Muscle of leg (tissue), 11 donors: Measurements from ENCODE around the gene TMC2. TPM values are rescaled to one million over a fixed set of nuclear protein-coding genes. Genes with fewer than 3 reads are reported as not detected.
"Not testable (repeated sequence)": the region's sequence is repeated elsewhere in the genome, so short reads cannot be mapped to it uniquely, and the experiment has no call there.

Experiments
- DNase-seq: peaks from one replicate; pipeline ENCODE4 v3.0.0; 2013
- H3K27ac ChIP-seq: one replicate; pipeline ENCODE4 v1.5.1; 2013; ENCODE audit warnings: mild to moderate bottlenecking, low read length, control low read depth
- H3K27me3 ChIP-seq: one replicate; pipeline ENCODE4 v1.6.1; 2013; ENCODE audit warnings: low read length; ENCODE audit not compliant: control insufficient read depth, insufficient read depth
- H3K36me3 ChIP-seq: one replicate; pipeline ENCODE4 v1.6.1; 2013; ENCODE audit warnings: low read length; ENCODE audit not compliant: control insufficient read depth, insufficient read depth
- H3K4me1 ChIP-seq: one replicate; pipeline ENCODE4 v1.6.1; 2013; ENCODE audit warnings: low read length; ENCODE audit not compliant: control insufficient read depth, insufficient read depth
- H3K4me3 ChIP-seq: one replicate; pipeline ENCODE4 v1.5.1; 2013; ENCODE audit warnings: low read length, control low read depth
- H3K9me3 ChIP-seq: replicated peaks from 2 replicates; pipeline ENCODE4 v1.6.1; 2013; ENCODE audit warnings: low read depth, low read length; ENCODE audit not compliant: control insufficient read depth
- WGBS: methylation state at CpG from one replicate; pipeline ENCODE4 v1.1.5; 2013; ENCODE audit warnings: missing lambda C conversion rate; ENCODE audit not compliant: insufficient coverage; 5-methylcytosine and 5-hydroxymethylcytosine counted together
- polyA plus RNA-seq, 8 donors: library from polyadenylated mRNA; unstranded; fragments of 120-200 nt; gene quantifications; one replicate each; pipeline versions ENCODE4 v1.2.1 to v1.2.3, GENCODE V29; 2013; ENCODE audit warnings: inconsistent platforms in 1 of 8, low replicate concordance in 1 of 8; ENCODE audit not compliant: insufficient read length in 8 of 8, insufficient read depth in 1 of 8
- total RNA-seq: library from RNA; stranded (reverse); fragments of 120-200 nt; gene quantifications from one replicate; pipeline ENCODE4 v1.2.4, GENCODE V29; 2013

TMC2 gene
- total and polyA plus RNA-seq, 9 donors = 0.02 to 0.16 (median 0.07) TPM; not detected in 3

DNA sequence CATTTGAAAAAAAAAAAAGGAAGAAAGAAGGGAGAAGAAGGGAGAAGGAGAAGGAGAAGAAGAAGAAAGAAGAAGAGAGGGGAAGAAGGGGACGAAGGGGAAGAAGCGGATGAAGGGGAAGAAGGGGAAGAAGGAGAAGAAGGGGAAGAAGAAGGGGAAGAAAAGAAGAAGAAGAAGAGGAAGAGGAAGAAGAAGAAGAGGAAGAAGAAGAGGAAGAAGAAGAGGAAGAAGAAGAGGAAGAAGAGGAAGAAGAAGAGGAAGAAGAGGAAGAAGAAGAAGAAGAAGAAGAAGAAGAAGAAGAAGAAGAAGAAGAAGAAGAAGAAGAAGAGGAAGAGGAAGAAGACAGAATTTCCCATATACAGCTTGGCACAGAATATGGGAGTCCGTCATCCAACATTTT, 145.7 kb downstream of the TMC2 start:
- H3K36me3 ChIP-seq, H3K27ac ChIP-seq, DNase-seq, H3K4me3 ChIP-seq, H3K9me3 ChIP-seq, H3K4me1 ChIP-seq: not testable (repeated sequence)
- peaks cover 15% of the 10 kb centered on the region for H3K27me3 ChIP-seq
- WGBS = 93% methylated on average over 2 of the region's 3 CpGs

DNA sequence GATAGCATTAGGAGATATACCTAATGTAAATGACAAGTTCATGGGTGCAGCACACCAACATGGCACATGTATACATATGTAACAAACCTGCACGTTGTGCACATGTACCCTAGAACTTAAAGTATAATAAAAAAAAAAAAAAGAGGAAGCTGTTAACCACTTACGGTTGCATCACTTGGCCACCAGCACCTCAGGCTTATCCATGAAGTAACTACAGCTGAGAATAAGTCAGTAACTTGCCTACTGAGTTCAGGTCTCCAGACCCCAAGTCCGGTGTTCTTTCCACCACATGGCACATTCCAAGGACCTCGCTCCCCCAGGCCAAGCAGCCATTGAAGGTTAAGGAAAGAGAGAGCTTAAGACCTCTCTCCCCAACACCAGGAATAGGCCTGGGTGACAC, 148.4 kb downstream of the TMC2 start:
- H3K9me3 ChIP-seq, H3K27ac ChIP-seq, DNase-seq, H3K36me3 ChIP-seq, H3K4me3 ChIP-seq, H3K4me1 ChIP-seq: not testable (repeated sequence)
- WGBS = no CpG with 5 or more reads among the region's 4 CpGs
- peaks cover 38% of the 10 kb centered on the region for H3K27me3 ChIP-seq

DNA sequence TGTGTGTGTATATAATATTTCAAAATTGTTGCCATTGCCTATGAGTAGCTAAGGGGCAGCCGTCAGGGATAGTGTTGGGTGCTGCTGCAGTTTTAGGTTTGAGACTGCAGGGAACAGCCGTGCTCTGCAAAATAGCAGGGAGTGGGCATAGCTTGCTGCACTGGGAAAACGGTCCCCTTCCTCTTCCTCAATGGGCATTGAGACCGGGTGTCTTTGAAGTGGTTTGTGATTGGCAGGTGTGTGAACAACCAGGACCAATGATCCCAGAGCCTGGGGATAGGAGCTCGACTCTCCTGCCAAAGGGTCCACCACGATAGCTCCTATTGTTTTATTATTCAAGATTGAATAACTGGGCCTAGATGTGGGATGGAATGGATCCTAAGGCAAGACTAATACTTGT, 151.1 kb downstream of the TMC2 start:
- Histone ChIP-seq H3K27ac (no peak overlapping the region), H3K36me3 (no peaks in the 10 kb centered on the region), H3K4me1 (peaks cover 6% of the 10 kb centered on the region), H3K27me3 (peaks cover 59% of the 10 kb centered on the region), H3K9me3 (no peaks in the 10 kb centered on the region), H3K4me3 (no peak overlapping the region)
- DNase-seq = no peak
- WGBS = 32% methylated on average over 4 of the region's 6 CpGs

DNA sequence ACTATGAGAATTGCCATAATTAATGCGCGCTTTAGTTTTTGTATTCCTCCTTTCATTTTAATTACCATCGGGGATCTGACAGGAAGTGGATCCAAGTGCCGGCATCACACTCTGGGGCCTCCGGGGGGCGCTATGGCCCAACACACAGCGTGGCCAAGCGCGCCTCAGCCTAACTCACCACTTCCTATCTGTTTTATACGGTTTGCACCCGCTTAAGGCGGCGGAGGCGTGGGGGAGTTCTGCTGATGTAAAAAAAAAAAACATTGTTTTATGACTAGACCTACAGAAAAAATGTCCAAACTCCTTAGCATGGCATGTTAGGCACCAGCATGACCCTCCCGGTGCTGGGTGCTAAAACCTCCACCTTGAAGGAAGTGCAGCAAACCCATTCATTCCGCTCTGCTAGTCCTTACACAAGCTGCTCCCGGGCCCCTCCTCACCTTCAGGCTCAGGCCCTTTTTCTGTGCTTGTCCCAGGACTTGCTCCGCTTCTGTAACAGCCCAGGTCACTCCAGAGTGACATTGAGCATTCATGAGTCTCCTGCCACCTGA, 151.7 kb downstream of the TMC2 start:
- Histone ChIP-seq H3K27ac (no peak overlapping the region), H3K4me3 (no peak overlapping the region), H3K9me3 (no peaks in the 10 kb centered on the region), H3K27me3 (peaks cover 59% of the 10 kb centered on the region), H3K4me1 (peaks cover 6% of the 10 kb centered on the region), H3K36me3 (no peaks in the 10 kb centered on the region)
- 12% methylated on average over 11 of the region's 18 CpGs for WGBS
- DNase-seq = peak; percentile 43

DNA sequence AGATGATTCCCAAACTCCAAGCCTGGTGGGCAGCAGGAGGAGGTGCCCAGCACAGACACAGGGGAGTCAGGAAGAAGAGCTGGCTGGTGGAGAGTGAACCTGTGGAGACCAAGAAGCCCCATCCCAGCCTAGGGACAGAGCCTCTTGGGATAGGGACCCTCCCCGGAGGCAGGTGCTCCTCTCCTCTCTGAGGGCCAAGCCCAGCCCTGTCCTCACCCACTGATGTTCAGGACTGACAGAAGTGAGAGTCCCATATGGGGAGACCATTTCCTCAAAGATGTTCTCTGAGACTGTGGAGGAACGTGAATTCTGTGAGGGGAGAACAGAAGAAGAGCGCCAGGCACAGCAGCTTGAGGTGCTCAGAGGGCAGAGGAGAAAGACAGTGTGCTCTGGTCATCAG, 153.8 kb downstream of the TMC2 start:
- WGBS = 67% methylated on average over 2 of the region's 3 CpGs
- no peak overlapping the region for H3K4me3 ChIP-seq
- H3K9me3 ChIP-seq = no peaks in the 10 kb centered on the region
- H3K36me3 ChIP-seq = no peaks in the 10 kb centered on the region
- H3K4me1 ChIP-seq = peaks cover 8% of the 10 kb centered on the region
- H3K27ac ChIP-seq = no peak overlapping the region
- H3K27me3 ChIP-seq = peaks cover 75% of the 10 kb centered on the region
- DNase-seq = no peak

DNA sequence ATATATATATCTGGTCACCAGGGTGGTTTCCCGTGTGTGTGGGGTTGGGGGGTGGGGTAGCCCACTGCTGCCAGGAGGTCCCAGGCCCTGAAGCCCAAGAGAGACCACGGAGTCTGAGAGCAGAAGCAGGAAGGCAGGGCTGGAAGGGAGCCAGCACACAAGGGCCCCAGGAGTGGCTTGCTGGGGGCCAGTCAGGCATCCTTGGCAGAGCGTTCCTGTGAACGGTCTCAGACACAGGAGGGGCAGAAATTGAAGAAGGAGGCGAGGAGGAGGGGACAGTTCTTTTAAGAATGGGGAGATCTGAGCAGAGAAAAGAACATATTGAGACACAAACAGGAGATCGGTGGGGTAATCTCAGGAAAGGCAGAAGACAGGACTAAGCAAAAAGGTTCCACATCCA, 154.3 kb downstream of the TMC2 start:
- Histone ChIP-seq H3K27ac (no peak overlapping the region), H3K4me1 (peaks cover 8% of the 10 kb centered on the region), H3K36me3 (no peaks in the 10 kb centered on the region), H3K27me3 (peaks cover 80% of the 10 kb centered on the region), H3K4me3 (no peak overlapping the region), H3K9me3 (no peaks in the 10 kb centered on the region)
- DNase-seq = no peak
- WGBS = 39% methylated on average over 4 of the region's 6 CpGs

DNA sequence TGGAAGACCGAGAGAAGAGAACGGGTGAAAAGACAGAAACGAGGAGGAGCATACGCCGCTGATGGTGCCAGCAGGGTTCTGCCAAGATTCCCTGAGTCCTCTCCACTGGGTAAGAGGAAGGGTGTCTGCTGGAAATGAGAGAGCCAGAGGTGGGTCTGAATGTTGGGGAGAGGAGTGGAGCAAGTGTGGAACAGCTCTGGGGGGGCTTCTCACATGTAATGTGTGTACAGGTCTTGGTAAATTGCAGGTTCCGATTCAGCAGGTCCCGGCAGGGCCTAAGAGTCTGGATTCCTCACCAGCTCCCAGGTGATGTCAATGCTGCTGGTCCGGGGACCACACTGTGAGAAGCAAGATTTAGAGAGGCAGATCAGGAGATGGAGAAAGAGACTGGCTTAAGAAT, 154.8 kb downstream of the TMC2 start:
- Histone ChIP-seq H3K27me3 (peaks cover 81% of the 10 kb centered on the region), H3K4me3 (no peak overlapping the region), H3K9me3 (no peaks in the 10 kb centered on the region), H3K36me3 (no peaks in the 10 kb centered on the region), H3K27ac (no peak overlapping the region), H3K4me1 (peaks cover 8% of the 10 kb centered on the region)
- WGBS = 61% methylated on average over 5 of the region's 8 CpGs
- DNase-seq = no peak

Other genes with a start within 250 kb of the TMC2 start
- gene TGM3, start 240.6 kb upstream of the TMC2 start, total RNA-seq = 0.49 TPM
- under 1 TPM; 0.13 to 0.91 (median 0.35) TPM for gene TGM3, start 240.6 kb upstream of the TMC2 start, polyA plus RNA-seq
- gene TGM6, start 155.7 kb upstream of the TMC2 start, total RNA-seq = not detected
- not detected for gene TGM6, start 155.7 kb upstream of the TMC2 start, polyA plus RNA-seq
- gene SNRPB, start 65.8 kb upstream of the TMC2 start, total RNA-seq = 123 TPM
- 100 to 1,000 TPM in 7 of 8 donors, 10 to 100 TPM in 1; 97.3 to 123 (median 113) TPM for gene SNRPB, start 65.8 kb upstream of the TMC2 start, polyA plus RNA-seq
- gene ZNF343, start 27.7 kb upstream of the TMC2 start, total RNA-seq = 11.2 TPM
- 10 to 100 TPM in 1 of 8 donors, 1 to 10 TPM in 7; 8.2 to 12.6 (median 8.7) TPM for gene ZNF343, start 27.7 kb upstream of the TMC2 start, polyA plus RNA-seq
- gene NOP56, start 116.1 kb downstream of the TMC2 start, total RNA-seq = 130 TPM
- 100 to 1,000 TPM; 152 to 204 (median 166) TPM for gene NOP56, start 116.1 kb downstream of the TMC2 start, polyA plus RNA-seq
- 109 TPM for gene IDH3B, start 127.6 kb downstream of the TMC2 start, total RNA-seq
- 100 to 1,000 TPM in 6 of 8 donors, 10 to 100 TPM in 2; 90.9 to 112 (median 102) TPM for gene IDH3B, start 127.6 kb downstream of the TMC2 start, polyA plus RNA-seq
- 3.2 TPM for gene EBF4, start 156.2 kb downstream of the TMC2 start, total RNA-seq
- gene EBF4, start 156.2 kb downstream of the TMC2 start, polyA plus RNA-seq = 1 to 10 TPM; 4.0 to 8.9 (median 4.7) TPM